ENCODE results near the gene TCP11X2.
"Not testable (repeated sequence)": the region's sequence is repeated elsewhere in the genome, so short reads cannot be mapped to it uniquely, and the experiment has no call there.

The TCP11X2 gene

GRCh38 chrX:102471762-102472220 lies at the start of gene TCP11X2:
Gene TCP11X2, minus strand, starts transcription at chrX:102471812.
- H4K20me1 ChIP-seq (ENCODE audit: insufficient read depth, low read length, poor library complexity, severe bottlenecking); H3K36me3 ChIP-seq (ENCODE audit: insufficient read depth, low read length); H3K4me2 ChIP-seq (ENCODE audit: low read depth, low read length, poor library complexity, severe bottlenecking); H3K79me2 ChIP-seq (ENCODE audit: insufficient read depth, low read length); H3F3A ChIP-seq (ENCODE audit: low read depth); H3K27me3 ChIP-seq (ENCODE audit: insufficient read depth, low read length, poor library complexity, severe bottlenecking); H3K4me1 ChIP-seq (ENCODE audit: insufficient read depth, low read length, poor library complexity, severe bottlenecking); H2AFZ ChIP-seq (ENCODE audit: low read length); H3K4me3 ChIP-seq (ENCODE audit: low read length, poor library complexity, severe bottlenecking); H3K9me3 ChIP-seq (ENCODE audit: insufficient read depth, low read depth, low read length); H3K9ac ChIP-seq (ENCODE audit: low read depth, low read length, poor library complexity, severe bottlenecking); H3K9me2 ChIP-seq (replicated peaks; ENCODE audit: low read depth, low read length): not testable (repeated sequence)

- Histone ChIP-seq H3K9me3 (ENCODE audit: insufficient read depth, low read depth, low read length) (no peaks in the 10 kb centered on the region), H3K27me3 (ENCODE audit: insufficient read depth, low read length, poor library complexity, severe bottlenecking) (no peaks in the 10 kb centered on the region), H3K79me2 (ENCODE audit: insufficient read depth, low read length) (peaks cover 9% of the 10 kb centered on the region; the same call in 1 of the 2 replicates), H3K9me2 (replicated peaks; ENCODE audit: low read depth, low read length) (no peaks in the 10 kb centered on the region), H3K4me3 (ENCODE audit: low read length, poor library complexity, severe bottlenecking) (peak overlapping the region; percentile 76), H3K4me2 (ENCODE audit: low read depth, low read length, poor library complexity, severe bottlenecking) (peak overlapping the region; percentile 72), H2AFZ (ENCODE audit: low read length) (no peak overlapping the region), H3F3A (ENCODE audit: low read depth) (no peaks in the 10 kb centered on the region), H3K4me1 (ENCODE audit: insufficient read depth, low read length, poor library complexity, severe bottlenecking) (peaks cover 4% of the 10 kb centered on the region), H4K20me1 (ENCODE audit: insufficient read depth, low read length, poor library complexity, severe bottlenecking) (no peaks in the 10 kb centered on the region), H3K9ac (ENCODE audit: low read depth, low read length, poor library complexity, severe bottlenecking) (no peak overlapping the region), H3K36me3 (ENCODE audit: insufficient read depth, low read length) (no peaks in the 10 kb centered on the region)
- peak; percentile 45 for TF ChIP-seq CTCF (conservative IDR thresholded peaks at IDR 0.05; ENCODE audit: low read length)
- no peak for TF ChIP-seq EZH2phosphoT487 (IDR thresholded peaks at IDR 0.05; ENCODE audit: borderline replicate concordance)
These were observed 45.7 kb upstream of the TCP11X2 start for GRCh38 chrX:102517326-102517725.

DNA sequence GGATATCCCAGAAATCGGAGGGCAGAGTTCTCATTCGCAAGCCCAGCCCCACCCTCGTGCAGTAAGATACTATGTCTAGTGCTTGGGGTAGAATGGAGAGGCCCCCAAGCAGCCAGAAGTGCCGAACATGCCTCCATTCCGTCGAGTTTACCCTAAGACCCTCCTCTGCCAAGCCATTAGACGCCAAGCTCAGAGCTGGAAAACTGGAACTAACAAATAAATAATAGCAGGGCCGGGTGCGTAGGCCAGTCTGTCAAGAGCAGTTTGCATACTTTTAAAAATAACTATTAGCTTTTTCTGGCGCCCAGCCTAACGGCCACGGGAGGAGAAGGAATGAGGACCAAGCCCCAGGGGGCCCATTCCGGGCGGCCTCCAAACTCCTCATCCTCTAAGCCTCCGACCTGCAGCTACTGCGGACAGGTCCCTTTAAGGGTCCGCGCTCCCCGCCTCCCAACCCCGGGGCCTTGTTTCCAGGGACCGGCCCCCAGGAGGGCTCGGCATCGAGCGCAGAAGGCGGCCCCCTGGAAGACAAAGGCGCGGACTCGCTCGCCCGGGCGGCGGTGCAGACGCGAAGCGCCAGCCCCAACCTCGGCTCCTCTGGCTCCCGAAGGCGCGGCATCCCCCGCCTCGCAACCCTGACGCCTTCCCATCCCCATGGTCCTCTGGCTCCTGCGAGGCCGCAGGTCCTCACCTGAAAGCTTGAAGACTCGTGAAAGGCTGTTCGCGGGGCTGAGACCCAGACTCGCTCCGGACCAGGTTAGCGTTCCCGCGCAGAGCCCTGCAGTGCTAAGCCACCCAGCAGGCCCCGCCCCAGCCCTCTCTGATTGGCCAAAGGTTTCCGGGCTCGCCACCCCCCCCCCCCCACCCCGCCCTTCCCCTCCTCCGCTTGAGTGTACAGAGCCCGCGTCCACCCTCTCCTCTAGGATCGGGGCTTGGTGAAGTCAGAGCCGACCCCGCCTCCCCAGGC lies 44.6 kb upstream of the TCP11X2 start, which contains the start of gene TMSB15A:
TSS of gene TMSB15A (minus strand) at position 765 of the 967 bp plus-strand sequence.
- peak within 1 kb of the TSS; percentile 76 for H3K4me3 ChIP-seq (ENCODE audit: low read length, poor library complexity, severe bottlenecking)
- H2AFZ ChIP-seq (ENCODE audit: low read length): peak within 1 kb of the TSS; percentile 86

More for the DNA sequence above, 44.6 kb upstream of the TCP11X2 start, which contains the start of gene TMSB15A:
- Histone ChIP-seq H3K9me2 (replicated peaks; ENCODE audit: low read depth, low read length) (no peaks in the 10 kb centered on the region), H3K4me2 (ENCODE audit: low read depth, low read length, poor library complexity, severe bottlenecking) (peak within 1 kb of the TSS; percentile 79), H3K9me3 (ENCODE audit: insufficient read depth, low read depth, low read length) (no peaks in the 10 kb centered on the region), H4K20me1 (ENCODE audit: insufficient read depth, low read length, poor library complexity, severe bottlenecking) (no peaks in the 10 kb centered on the region), H3K9ac (ENCODE audit: low read depth, low read length, poor library complexity, severe bottlenecking) (peak within 1 kb of the TSS; percentile 71), H3K4me1 (ENCODE audit: insufficient read depth, low read length, poor library complexity, severe bottlenecking) (peaks cover 4% of the 10 kb centered on the region), H3K79me2 (ENCODE audit: insufficient read depth, low read length) (peaks cover 9% of the 10 kb centered on the region; the same call in 1 of the 2 replicates), H3K27me3 (ENCODE audit: insufficient read depth, low read length, poor library complexity, severe bottlenecking) (no peaks in the 10 kb centered on the region), H3F3A (ENCODE audit: low read depth) (no peaks in the 10 kb centered on the region), H3K36me3 (ENCODE audit: insufficient read depth, low read length) (no peaks in the 10 kb centered on the region)
- TF ChIP-seq CTCF (conservative IDR thresholded peaks at IDR 0.05; ENCODE audit: low read length) (no peak), EZH2phosphoT487 (IDR thresholded peaks at IDR 0.05; ENCODE audit: borderline replicate concordance) (no peak)
